K562 (cell line): ENCODE data around the gene NR2E1. TPM values are rescaled to one million over a fixed set of nuclear protein-coding genes. Genes with fewer than 3 reads are reported as not detected.

Experiments used
- ATF7 ChIP-seq: fragments of 450-650 bp; IDR thresholded peaks from 2 replicates; pipeline ENCODE4 v1.7.1; 2014; ENCODE audit warnings: mild to moderate bottlenecking, moderate library complexity
- CUX1 ChIP-seq: fragments of 200-800 bp; sonication (Bioruptor generic); IDR thresholded peaks from 2 replicates; pipeline ENCODE4 v1.6.1; 2016; ENCODE audit warnings: missing genetic modification characterization, missing compliant biosample characterization
- DMBX1 ChIP-seq: fragments of 250-450 bp; sonication (Bioruptor Pico); IDR thresholded peaks from 2 replicates; pipeline ENCODE4 v1.8.0; 2022; ENCODE audit warnings: inconsistent platforms, mild to moderate bottlenecking, moderate library complexity, borderline replicate concordance
- NFATC3 ChIP-seq: fragments of 450-650 bp; IDR thresholded peaks from 2 replicates; pipeline ENCODE4 v1.6.1; 2017; ENCODE audit warnings: mild to moderate bottlenecking
- PKNOX1 ChIP-seq: fragments of 450-650 bp; IDR thresholded peaks from 2 replicates; pipeline ENCODE4 v1.6.1; 2016
- PYGO2 ChIP-seq: fragments of 450-650 bp; IDR thresholded peaks from 2 replicates; pipeline ENCODE4 v1.6.1; 2016; ENCODE audit warnings: mild to moderate bottlenecking, missing genetic modification characterization, moderate library complexity, missing compliant biosample characterization
- TRIM24 ChIP-seq, 2 experiments: fragments of 450-650 bp; IDR thresholded peaks; 2 replicates each; pipeline ENCODE4 v1.6.1; 2016
- TSC22D4 ChIP-seq: fragments of 450-650 bp; IDR thresholded peaks from 2 replicates; pipeline ENCODE4 v1.6.1; 2016; ENCODE audit warnings: missing genetic modification characterization, missing biosample characterization, control low read depth
- ZBED1 ChIP-seq: IDR thresholded peaks from 2 replicates; pipeline ENCODE4 v1.6.1; 2014
- ZNF197 ChIP-seq: fragments of 200-800 bp; sonication (Bioruptor generic); IDR thresholded peaks from 2 replicates; pipeline ENCODE4 v1.6.1; 2016; ENCODE audit warnings: low read depth, missing genetic modification characterization, missing compliant biosample characterization
- ZNF76 ChIP-seq: fragments of 250-450 bp; sonication (Bioruptor Pico); IDR thresholded peaks from 2 replicates; pipeline ENCODE4 v1.4.0; 2020; ENCODE audit warnings: mild to moderate bottlenecking, moderate library complexity, borderline replicate concordance
- polyA plus RNA-seq, 8 experiments: library from polyadenylated mRNA; depleted of rRNA in 4 of 8; stranded (reverse) in 5 of 8; unstranded in 3 of 8; fragments of >200 nt; fragmentation: Nextera tagmentation in 2 of 8; fragmentation: Illumina TruSeq in 1 of 8; extraction: Ambion mirVana in 2 of 8; extraction: Trizol in 1 of 8; gene quantifications; 2 replicates each; pipeline versions ENCODE4 v1.2.1 to v1.2.3, GENCODE V29; 2011 to 2014; ENCODE audit warnings: inconsistent platforms in 1 of 8, missing spikeins in 1 of 8
- total RNA-seq, 7 experiments: library from RNA; depleted of rRNA in 6 of 7; stranded (reverse); fragments of >200 nt in 6 of 7; fragmentation: Illumina TruSeq in 2 of 7; extraction: Trizol in 2 of 7; gene quantifications; 2 replicates each; pipeline versions ENCODE4 v1.2.1 to v1.2.3, GENCODE V29; 2011 to 2021; ENCODE audit warnings: low replicate concordance in 1 of 7
- TF ChIP-seq, protein P1 (sequence below): sonication (generic); formaldehyde crosslinking; IDR thresholded peaks from 2 replicates; pipeline ENCODE4 v1.8.0; 2023; ENCODE audit warnings: missing genetic modification reagents, mild to moderate bottlenecking, borderline replicate concordance
- TF ChIP-seq, protein P2 (sequence below): fragments of 250-450 bp; sonication (Bioruptor Pico); IDR thresholded peaks from 2 replicates; pipeline ENCODE4 v1.8.0; 2022; ENCODE audit warnings: inconsistent platforms, mild to moderate bottlenecking, moderate library complexity, borderline replicate concordance
- TF ChIP-seq, protein P3 (sequence below), 2 experiments: fragments of 450-650 bp; conservative IDR thresholded peaks; 2 replicates each; pipeline ENCODE4 v1.6.1; 2017; ENCODE audit warnings: mild to moderate bottlenecking in 2 of 2, moderate library complexity in 2 of 2

The NR2E1 gene
- total and polyA plus RNA-seq, 9 of the 15 experiments (the other 6 are each of a cell fraction or from before 2014, with no cell fraction given) = not detected

DNA sequence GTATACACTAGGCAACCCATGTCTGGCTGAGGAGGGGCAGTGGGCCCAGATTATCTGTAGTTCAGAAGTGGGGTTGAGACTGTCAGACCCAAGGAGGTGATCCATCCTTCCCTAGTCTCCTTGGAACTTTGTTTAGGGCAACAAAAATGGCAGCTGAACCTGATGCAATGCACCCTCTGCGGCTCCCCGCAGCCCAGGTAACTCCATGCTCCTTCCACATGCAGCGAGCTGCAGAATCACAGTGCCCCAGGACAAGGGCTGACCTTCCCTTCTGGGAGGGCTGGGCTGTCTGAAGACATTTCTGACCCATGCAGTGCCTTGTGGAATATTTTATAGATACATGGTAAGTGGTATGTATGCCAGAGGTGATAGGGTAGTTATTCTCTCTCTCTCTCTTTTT lies 29.4 kb downstream of the NR2E1 start (continued):
- TF ChIP-seq, protein P1, sequence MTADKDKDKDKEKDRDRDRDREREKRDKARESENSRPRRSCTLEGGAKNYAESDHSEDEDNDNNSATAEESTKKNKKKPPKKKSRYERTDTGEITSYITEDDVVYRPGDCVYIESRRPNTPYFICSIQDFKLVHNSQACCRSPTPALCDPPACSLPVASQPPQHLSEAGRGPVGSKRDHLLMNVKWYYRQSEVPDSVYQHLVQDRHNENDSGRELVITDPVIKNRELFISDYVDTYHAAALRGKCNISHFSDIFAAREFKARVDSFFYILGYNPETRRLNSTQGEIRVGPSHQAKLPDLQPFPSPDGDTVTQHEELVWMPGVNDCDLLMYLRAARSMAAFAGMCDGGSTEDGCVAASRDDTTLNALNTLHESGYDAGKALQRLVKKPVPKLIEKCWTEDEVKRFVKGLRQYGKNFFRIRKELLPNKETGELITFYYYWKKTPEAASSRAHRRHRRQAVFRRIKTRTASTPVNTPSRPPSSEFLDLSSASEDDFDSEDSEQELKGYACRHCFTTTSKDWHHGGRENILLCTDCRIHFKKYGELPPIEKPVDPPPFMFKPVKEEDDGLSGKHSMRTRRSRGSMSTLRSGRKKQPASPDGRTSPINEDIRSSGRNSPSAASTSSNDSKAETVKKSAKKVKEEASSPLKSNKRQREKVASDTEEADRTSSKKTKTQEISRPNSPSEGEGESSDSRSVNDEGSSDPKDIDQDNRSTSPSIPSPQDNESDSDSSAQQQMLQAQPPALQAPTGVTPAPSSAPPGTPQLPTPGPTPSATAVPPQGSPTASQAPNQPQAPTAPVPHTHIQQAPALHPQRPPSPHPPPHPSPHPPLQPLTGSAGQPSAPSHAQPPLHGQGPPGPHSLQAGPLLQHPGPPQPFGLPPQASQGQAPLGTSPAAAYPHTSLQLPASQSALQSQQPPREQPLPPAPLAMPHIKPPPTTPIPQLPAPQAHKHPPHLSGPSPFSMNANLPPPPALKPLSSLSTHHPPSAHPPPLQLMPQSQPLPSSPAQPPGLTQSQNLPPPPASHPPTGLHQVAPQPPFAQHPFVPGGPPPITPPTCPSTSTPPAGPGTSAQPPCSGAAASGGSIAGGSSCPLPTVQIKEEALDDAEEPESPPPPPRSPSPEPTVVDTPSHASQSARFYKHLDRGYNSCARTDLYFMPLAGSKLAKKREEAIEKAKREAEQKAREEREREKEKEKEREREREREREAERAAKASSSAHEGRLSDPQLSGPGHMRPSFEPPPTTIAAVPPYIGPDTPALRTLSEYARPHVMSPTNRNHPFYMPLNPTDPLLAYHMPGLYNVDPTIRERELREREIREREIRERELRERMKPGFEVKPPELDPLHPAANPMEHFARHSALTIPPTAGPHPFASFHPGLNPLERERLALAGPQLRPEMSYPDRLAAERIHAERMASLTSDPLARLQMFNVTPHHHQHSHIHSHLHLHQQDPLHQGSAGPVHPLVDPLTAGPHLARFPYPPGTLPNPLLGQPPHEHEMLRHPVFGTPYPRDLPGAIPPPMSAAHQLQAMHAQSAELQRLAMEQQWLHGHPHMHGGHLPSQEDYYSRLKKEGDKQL (CRISPR knock-in tag) = no peak
- no peak for TF ChIP-seq ZNF76 (CRISPR knock-in tag)
- TF ChIP-seq, protein P2, sequence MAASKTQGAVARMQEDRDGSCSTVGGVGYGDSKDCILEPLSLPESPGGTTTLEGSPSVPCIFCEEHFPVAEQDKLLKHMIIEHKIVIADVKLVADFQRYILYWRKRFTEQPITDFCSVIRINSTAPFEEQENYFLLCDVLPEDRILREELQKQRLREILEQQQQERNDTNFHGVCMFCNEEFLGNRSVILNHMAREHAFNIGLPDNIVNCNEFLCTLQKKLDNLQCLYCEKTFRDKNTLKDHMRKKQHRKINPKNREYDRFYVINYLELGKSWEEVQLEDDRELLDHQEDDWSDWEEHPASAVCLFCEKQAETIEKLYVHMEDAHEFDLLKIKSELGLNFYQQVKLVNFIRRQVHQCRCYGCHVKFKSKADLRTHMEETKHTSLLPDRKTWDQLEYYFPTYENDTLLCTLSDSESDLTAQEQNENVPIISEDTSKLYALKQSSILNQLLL = no peak
- TF ChIP-seq PKNOX1 = no peak
- TF ChIP-seq NFATC3 = no peak
- TF ChIP-seq TSC22D4 (tag) = no peak
- no peak for TF ChIP-seq CUX1 (CRISPR knock-in tag)
- TF ChIP-seq ATF7 = no peak
- TF ChIP-seq ZBED1 = no peak
- no peak for TF ChIP-seq PYGO2
- no peak for TF ChIP-seq ZNF197 (CRISPR knock-in tag)
- TF ChIP-seq TRIM24 (IDR thresholded peaks at IDR 0.05) = no peak
- no peak for TF ChIP-seq DMBX1 (CRISPR knock-in tag)
- TF ChIP-seq, protein P3, sequence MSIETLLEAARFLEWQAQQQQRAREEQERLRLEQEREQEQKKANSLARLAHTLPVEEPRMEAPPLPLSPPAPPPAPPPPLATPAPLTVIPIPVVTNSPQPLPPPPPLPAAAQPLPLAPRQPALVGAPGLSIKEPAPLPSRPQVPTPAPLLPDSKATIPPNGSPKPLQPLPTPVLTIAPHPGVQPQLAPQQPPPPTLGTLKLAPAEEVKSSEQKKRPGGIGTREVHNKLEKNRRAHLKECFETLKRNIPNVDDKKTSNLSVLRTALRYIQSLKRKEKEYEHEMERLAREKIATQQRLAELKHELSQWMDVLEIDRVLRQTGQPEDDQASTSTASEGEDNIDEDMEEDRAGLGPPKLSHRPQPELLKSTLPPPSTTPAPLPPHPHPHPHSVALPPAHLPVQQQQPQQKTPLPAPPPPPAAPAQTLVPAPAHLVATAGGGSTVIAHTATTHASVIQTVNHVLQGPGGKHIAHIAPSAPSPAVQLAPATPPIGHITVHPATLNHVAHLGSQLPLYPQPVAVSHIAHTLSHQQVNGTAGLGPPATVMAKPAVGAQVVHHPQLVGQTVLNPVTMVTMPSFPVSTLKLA (conservative IDR thresholded peaks at IDR 0.05) = no peak
